ENCODE data around the gene DCUN1D1.

DCUN1D1 gene

GRCh38 chr3:182912474-182912873 is 67.9 kb downstream of the DCUN1D1 start:
- TF ChIP-seq POLR2AphosphoS5 (IDR thresholded peaks at IDR 0.05; ENCODE audit: low read depth) (no peak), REST (IDR thresholded peaks at IDR 0.05; ENCODE audit: insufficient replicate concordance, low read depth) (no peak), GABPA (IDR thresholded peaks at IDR 0.05; ENCODE audit: low read depth) (no peak), CTCF (IDR thresholded peaks at IDR 0.05; ENCODE audit: insufficient read depth, low read length) (no peak), SPI1 (IDR thresholded peaks at IDR 0.05; ENCODE audit: borderline replicate concordance, low read depth) (no peak)
- DNase-seq (ENCODE audit: low read depth in 1 of 2, low spot score in 1 of 2), result no peak
- no peak overlapping the region for H3K27ac ChIP-seq (replicated peaks)
- H3K4me3 ChIP-seq (replicated peaks; ENCODE audit: insufficient read depth, low read length), result no peak overlapping the region
- H3K27me3 ChIP-seq (ENCODE audit: insufficient read depth, poor library complexity, severe bottlenecking), result no peaks in the 10 kb centered on the region

- TF ChIP-seq CTCF (IDR thresholded peaks at IDR 0.05; ENCODE audit: insufficient read depth, low read length) (no peak), GABPA (IDR thresholded peaks at IDR 0.05; ENCODE audit: low read depth) (no peak), POLR2AphosphoS5 (IDR thresholded peaks at IDR 0.05; ENCODE audit: low read depth) (no peak), SPI1 (IDR thresholded peaks at IDR 0.05; ENCODE audit: borderline replicate concordance, low read depth) (no peak), REST (IDR thresholded peaks at IDR 0.05; ENCODE audit: insufficient replicate concordance, low read depth) (no peak)
- Histone ChIP-seq H3K27me3 (ENCODE audit: insufficient read depth, poor library complexity, severe bottlenecking) (no peaks in the 10 kb centered on the region), H3K4me3 (replicated peaks; ENCODE audit: insufficient read depth, low read length) (no peak overlapping the region), H3K27ac (replicated peaks) (no peak overlapping the region)
- DNase-seq (ENCODE audit: low read depth in 1 of 2, low spot score in 1 of 2), result no peak
These were observed 68.6 kb downstream of the DCUN1D1 start for GRCh38 chr3:182911782-182912111.

GRCh38 chr3:182910936-182911781 is 69.2 kb downstream of the DCUN1D1 start:
- Histone ChIP-seq H3K27me3 (ENCODE audit: insufficient read depth, poor library complexity, severe bottlenecking) (no peaks in the 10 kb centered on the region), H3K4me3 (replicated peaks; ENCODE audit: insufficient read depth, low read length) (no peak overlapping the region), H3K27ac (replicated peaks) (no peak overlapping the region)
- no peak for TF ChIP-seq POLR2AphosphoS5 (IDR thresholded peaks at IDR 0.05; ENCODE audit: low read depth)
- TF ChIP-seq GABPA (IDR thresholded peaks at IDR 0.05; ENCODE audit: low read depth), result no peak
- no peak for TF ChIP-seq REST (IDR thresholded peaks at IDR 0.05; ENCODE audit: insufficient replicate concordance, low read depth)
- no peak for TF ChIP-seq SPI1 (IDR thresholded peaks at IDR 0.05; ENCODE audit: borderline replicate concordance, low read depth)
- TF ChIP-seq CTCF (IDR thresholded peaks at IDR 0.05; ENCODE audit: insufficient read depth, low read length), result no peak
- no peak for DNase-seq (ENCODE audit: low read depth in 1 of 2, low spot score in 1 of 2)
